ENCODE data around the gene ATP9A. TPM values are rescaled to one million over a fixed set of nuclear protein-coding genes. Genes with fewer than 3 reads are reported as not detected.

ATP9A gene
- total and polyA plus RNA-seq, 2 of the 8 experiments (the other 6 are each of a cell fraction or from before 2014, with no cell fraction given), result 5.0 to 6.4 TPM

- ChIA-PET CTCF (ENCODE audit: partially characterized antibody) (interaction anchor here (0.9 to 1.4 kb wide), 3 partner anchors 21 to 51 kb away, joined by 3 to 5 read pairs (median 3); no protein-coding TSS in a partner anchor), POLR2A (ENCODE audit: partially characterized antibody) (no interaction called here)
- no peak for FAIRE-seq
- TF ChIP-seq TAF7 (optimal IDR thresholded peaks at IDR 0.05; ENCODE audit: borderline replicate concordance, low read depth, low read length), result no peak
- TF ChIP-seq E2F6 (IDR thresholded peaks at IDR 0.05), result no peak
- no peak for TF ChIP-seq EZH2 (IDR thresholded peaks at IDR 0.05; ENCODE audit: low read depth, low read length, severe bottlenecking)
- TF ChIP-seq CBX8 (IDR thresholded peaks at IDR 0.05; ENCODE audit: borderline replicate concordance, low read depth, low read length), result no peak
- TF ChIP-seq SP2 (IDR thresholded peaks at IDR 0.05; ENCODE audit: low read length), result no peak
- no peak for TF ChIP-seq HDAC6 (IDR thresholded peaks at IDR 0.05; ENCODE audit: low read depth, low read length)
- TF ChIP-seq PHF8 (conservative IDR thresholded peaks at IDR 0.05; ENCODE audit: low read depth, low read length), result no peak
- TF ChIP-seq SP1 (IDR thresholded peaks at IDR 0.05; ENCODE audit: low read depth, low read length), result no peak
- no peak for TF ChIP-seq CEBPB (IDR thresholded peaks at IDR 0.05; ENCODE audit: low read depth, low read length)
- no peak for TF ChIP-seq FOSL1 (IDR thresholded peaks at IDR 0.05; ENCODE audit: insufficient read depth, low read depth, low read length)
These were observed 106.5 kb downstream of the ATP9A start for GRCh38 chr20:51661609-51662178.

More at GRCh38 chr20:51661609-51662178, 106.5 kb downstream of the ATP9A start:
- Histone ChIP-seq H2AK5ac (ENCODE audit: low read depth, low read length) (no peak overlapping the region), H3K27ac (ENCODE audit: low read depth, low read length) (no peak overlapping the region), H3K4ac (replicated peaks; ENCODE audit: insufficient read length, low read depth, low read length) (no peak overlapping the region), H3K27me3 (replicated peaks in 1 of 4; ENCODE audit: control insufficient read depth in 3 of 4, extremely low read depth in 1 of 4, insufficient read depth in 3 of 4, low read length in 3 of 4) (no peaks in the 10 kb centered on the region), H3K18ac (ENCODE audit: extremely low read depth, low read length) (no peak overlapping the region; the same call in 1 of the 2 replicates), H2BK5ac (ENCODE audit: low read depth, low read length) (no peak overlapping the region), H4K5ac (ENCODE audit: insufficient read length, low read depth, low read length) (no peak overlapping the region), H2BK12ac (ENCODE audit: low read depth, low read length) (no peak overlapping the region), H3K4me1 (replicated peaks in 1 of 4; ENCODE audit: control insufficient read depth in 3 of 4, insufficient read depth in 4 of 4, low read length in 3 of 4) (peaks cover 0 to 8% (median 5%) of the 10 kb centered on the region in 4 experiments; a peak in 4 of 7 replicates), H3K79me1 (ENCODE audit: low read depth, low read length) (no peaks in the 10 kb centered on the region), H3K4me3 (ENCODE audit: extremely low read depth in 1 of 4, insufficient read depth in 2 of 4, low read depth in 3 of 4, low read length in 4 of 4) (no peak overlapping the region), H3K14ac (ENCODE audit: insufficient read length) (no peak overlapping the region), H3K23ac (ENCODE audit: insufficient read length) (no peak overlapping the region), H4K8ac (ENCODE audit: extremely low read depth, insufficient read depth, low read length) (no peak overlapping the region), H3K23me2 (ENCODE audit: low read depth, low read length) (no peaks in the 10 kb centered on the region), H2BK15ac (ENCODE audit: low read length) (no peak overlapping the region), H2AFZ (ENCODE audit: low read length) (no peak overlapping the region), H4K20me1 (replicated peaks in 1 of 2; ENCODE audit: control insufficient read depth in 1 of 2, insufficient read depth in 2 of 2, low read length in 2 of 2) (no peaks in the 10 kb centered on the region), H3K9ac (replicated peaks in 1 of 4; ENCODE audit: extremely low read depth in 1 of 4, low read depth in 3 of 4, low read length in 3 of 4) (no peak overlapping the region), H3K36me3 (ENCODE audit: control insufficient read depth in 2 of 4, insufficient read depth in 4 of 4, low read length in 3 of 4) (no peaks in the 10 kb centered on the region), H3K56ac (replicated peaks; ENCODE audit: insufficient read length, low read depth, low read length) (no peak overlapping the region), H3K4me2 (ENCODE audit: insufficient read depth in 1 of 2, low read depth in 2 of 2, low read length in 2 of 2) (no peak overlapping the region), H2BK120ac (replicated peaks; ENCODE audit: low read depth, low read length) (no peak overlapping the region), H3K9me3 (ENCODE audit: insufficient read depth in 2 of 2, low read depth in 1 of 2, low read length in 1 of 2) (no peaks in the 10 kb centered on the region), H3K79me2 (ENCODE audit: control insufficient read depth in 1 of 2, insufficient read depth in 2 of 2, low read length in 2 of 2) (no peaks in the 10 kb centered on the region), H2BK20ac (ENCODE audit: low read length) (no peak overlapping the region), H4K91ac (replicated peaks; ENCODE audit: insufficient read length, low read length) (no peak overlapping the region)
- no peak for DNase-seq (ENCODE audit: low read depth in 1 of 2, low spot score in 2 of 2)
- WGBS, 2 experiments (ENCODE audit: extremely low coverage in 1 of 2, insufficient coverage in 1 of 2, insufficient read length in 1 of 2, insufficient replicate concordance in 2 of 2, low coverage in 1 of 2, low lambda C conversion rate in 2 of 2, missing lambda C conversion rate in 1 of 2), result 97% methylated on average over 3 of the region's 3 CpGs; no CpG with 5 or more reads in 1 of the 2 experiments

Measured in H1 (cell line).